Activated CD8-positive, alpha-beta memory T cell treated with anti-CD3 and anti-CD28 coated beads for 36 hours (primary cell): Measurements from ENCODE around the gene FOXO3. TPM values are rescaled to one million over a fixed set of nuclear protein-coding genes. Genes with fewer than 3 reads are reported as not detected.

Experiments used
- CTCF ChIA-PET: fragments of 350-600 bp; sonication (Branson Sonifier 250); formaldehyde crosslinking; loops from one replicate; lab custom pipeline; 2021; ENCODE audit warnings: antibody characterized with exemption; lab: Charles Lee
- POLR2A ChIA-PET: fragments of 350-600 bp; sonication (Branson Sonifier 250); formaldehyde crosslinking; loops from one replicate; lab custom pipeline; 2021; ENCODE audit warnings: antibody characterized with exemption; lab: Charles Lee
- total RNA-seq, 2 experiments: library from RNA; stranded (reverse); gene quantifications; one replicate each; pipeline ENCODE4 v1.2.3, GENCODE V29; 2021

Gene FOXO3
- 10 to 100 TPM; 10.4 to 11.4 TPM for total RNA-seq

GRCh38 chr6:108560463-108561308 lies at the start of gene FOXO3:
Gene FOXO3 (plus strand): TSS chr6:108560917. CDS start chr6:108561209, 292 bp downstream.
- ChIA-PET POLR2A (interaction anchor here (1.0 to 1.4 kb wide), 4 partner anchors 7 to 322 kb away, joined by 4 to 5 read pairs (median 4); no protein-coding TSS in a partner anchor), CTCF (interaction anchor here (1.2 to 1.3 kb wide), 2 partner anchors 223 to 322 kb away, joined by 3 to 4 read pairs; no protein-coding TSS in a partner anchor)

- CTCF ChIA-PET, result no interaction called here
- POLR2A ChIA-PET, result interaction anchor here (0.6 kb wide), 3 partner anchors 224 to 399 kb away, joined by 3 to 5 read pairs (median 3); partner anchors contain the start of gene AFG1L
These were observed 41.8 kb upstream of the FOXO3 start for GRCh38 chr6:108518714-108519576.

DNA sequence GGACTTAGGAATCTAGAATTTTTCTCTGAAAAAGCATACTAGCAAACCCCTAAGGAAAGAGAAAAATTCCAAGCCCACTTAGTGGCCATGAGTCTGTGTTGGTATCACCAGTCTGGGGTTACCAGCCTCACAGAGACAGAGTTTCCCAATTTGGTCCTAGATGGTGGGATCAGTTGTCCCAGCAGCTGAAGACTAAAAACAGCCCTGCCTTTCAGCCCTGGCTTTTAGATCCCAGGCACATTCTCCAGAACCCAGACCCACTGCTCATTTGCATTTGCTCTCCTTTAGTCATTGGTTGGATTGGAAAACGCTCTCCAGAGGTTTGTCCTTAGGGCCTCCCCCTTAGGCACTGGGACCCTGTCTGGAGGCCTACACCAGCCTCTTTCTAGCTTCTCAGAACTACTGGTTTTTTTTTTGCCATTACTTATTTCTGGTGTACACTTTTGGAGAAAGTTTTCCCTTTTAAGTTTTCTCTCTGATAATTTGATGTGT lies 39.1 kb upstream of the FOXO3 start:
- ChIA-PET POLR2A (no interaction called here), CTCF (interaction anchor here (1.1 kb wide), 1 partner anchor 10 kb away, joined by 3 read pairs; no protein-coding TSS in a partner anchor)

DNA sequence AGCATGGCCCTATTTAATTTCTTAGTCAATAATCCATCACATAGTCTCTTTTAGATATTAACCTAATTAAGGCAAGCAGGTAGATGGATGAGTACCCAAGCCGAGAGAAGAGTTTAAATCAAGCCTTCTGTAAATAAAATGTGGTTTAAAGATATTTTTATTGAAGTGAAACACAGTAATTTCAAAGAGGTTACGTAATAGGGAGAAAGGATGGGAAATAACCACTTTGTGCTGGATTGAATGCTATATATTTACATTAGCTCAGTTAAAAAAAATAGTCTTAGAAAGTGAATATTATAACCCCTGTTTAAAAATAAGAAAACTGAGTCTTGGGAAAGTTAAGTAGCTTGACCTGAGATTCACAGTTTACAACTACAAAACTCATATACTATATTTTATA lies 37.0 kb upstream of the FOXO3 start:
- ChIA-PET POLR2A (no interaction called here), CTCF (interaction anchor here (1.0 to 1.2 kb wide), 2 partner anchors 11 to 32 kb away, joined by 3 read pairs; no protein-coding TSS in a partner anchor)

- ChIA-PET POLR2A (interaction anchor here (0.6 kb wide), 1 partner anchor 620 kb away, joined by 3 read pairs; no protein-coding TSS in a partner anchor), CTCF (interaction anchor here (1.2 kb wide), 1 partner anchor 10 kb away, joined by 3 read pairs; no protein-coding TSS in a partner anchor)
These were observed 36.0 kb upstream of the FOXO3 start for GRCh38 chr6:108524528-108525248.

- CTCF ChIA-PET, result no interaction called here
These were observed 34.0 kb upstream of the FOXO3 start for GRCh38 chr6:108526739-108527174.

DNA sequence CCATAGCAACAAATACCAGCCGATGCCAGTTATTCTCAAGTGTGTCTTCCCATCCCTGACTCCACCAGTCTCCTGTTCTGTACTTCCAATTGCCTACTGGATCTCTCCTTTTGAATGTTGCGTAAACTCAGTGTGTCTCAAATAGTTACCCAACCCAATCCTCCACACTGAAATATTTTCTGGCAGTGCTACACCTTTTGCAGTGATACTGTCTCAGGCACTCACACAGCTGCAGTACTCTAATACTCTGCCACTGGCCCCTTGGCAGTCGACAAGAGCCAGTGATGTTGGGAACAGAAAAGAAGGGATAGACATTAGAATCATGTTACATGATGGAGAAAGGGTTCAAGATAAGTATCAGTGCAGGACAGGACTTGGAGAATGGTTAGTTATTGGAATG lies 31.8 kb upstream of the FOXO3 start:
- POLR2A ChIA-PET, result no interaction called here

More at GRCh38 chr6:108526739-108527174, 34.0 kb upstream of the FOXO3 start:
- POLR2A ChIA-PET, result no interaction called here

GRCh38 chr6:108531332-108531731 lies 29.4 kb upstream of the FOXO3 start:
- ChIA-PET POLR2A (no interaction called here), CTCF (no interaction called here)

More for the DNA sequence above, 31.8 kb upstream of the FOXO3 start:
- CTCF ChIA-PET, result no interaction called here

GRCh38 chr6:108535114-108535742 lies 25.5 kb upstream of the FOXO3 start:
- POLR2A ChIA-PET, result no interaction called here
- CTCF ChIA-PET, result interaction anchor here (1.0 kb wide), 1 partner anchor 11 kb away, joined by 3 read pairs; no protein-coding TSS in a partner anchor

DNA sequence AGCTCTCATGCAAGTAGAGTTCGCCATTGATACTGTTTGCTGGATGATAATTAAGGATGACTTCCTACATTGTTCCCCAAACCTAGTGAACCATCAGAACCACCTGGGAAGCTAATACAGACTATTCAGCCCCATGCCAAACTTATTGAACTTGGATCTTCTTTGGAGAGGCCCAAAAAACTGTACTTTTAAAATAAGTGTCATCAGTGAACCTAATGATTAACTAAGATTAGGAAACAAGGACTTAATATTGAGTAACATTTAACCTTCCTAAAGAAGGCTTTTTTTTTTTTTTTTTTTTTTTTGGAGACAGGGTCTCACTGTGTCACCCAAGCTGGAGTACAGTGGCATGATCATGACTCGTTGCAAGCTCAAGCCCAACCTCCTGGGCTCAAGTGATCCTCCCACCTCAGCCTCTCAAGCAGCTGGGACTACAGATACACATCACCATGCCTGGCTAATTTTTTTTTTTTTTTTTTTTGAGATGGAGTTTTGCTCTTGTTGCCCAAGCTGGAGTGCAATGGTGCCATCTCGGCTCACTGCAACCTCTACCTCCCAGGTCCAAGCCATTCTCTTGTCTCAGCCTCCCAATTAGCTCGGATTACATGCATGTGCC lies 24.7 kb upstream of the FOXO3 start:
- CTCF ChIA-PET, result interaction anchor here (0.7 kb wide), 1 partner anchor 343 kb away, joined by 3 read pairs; no protein-coding TSS in a partner anchor
- POLR2A ChIA-PET, result interaction anchor here (0.7 kb wide), 1 partner anchor 385 kb away, joined by 4 read pairs; no protein-coding TSS in a partner anchor

DNA sequence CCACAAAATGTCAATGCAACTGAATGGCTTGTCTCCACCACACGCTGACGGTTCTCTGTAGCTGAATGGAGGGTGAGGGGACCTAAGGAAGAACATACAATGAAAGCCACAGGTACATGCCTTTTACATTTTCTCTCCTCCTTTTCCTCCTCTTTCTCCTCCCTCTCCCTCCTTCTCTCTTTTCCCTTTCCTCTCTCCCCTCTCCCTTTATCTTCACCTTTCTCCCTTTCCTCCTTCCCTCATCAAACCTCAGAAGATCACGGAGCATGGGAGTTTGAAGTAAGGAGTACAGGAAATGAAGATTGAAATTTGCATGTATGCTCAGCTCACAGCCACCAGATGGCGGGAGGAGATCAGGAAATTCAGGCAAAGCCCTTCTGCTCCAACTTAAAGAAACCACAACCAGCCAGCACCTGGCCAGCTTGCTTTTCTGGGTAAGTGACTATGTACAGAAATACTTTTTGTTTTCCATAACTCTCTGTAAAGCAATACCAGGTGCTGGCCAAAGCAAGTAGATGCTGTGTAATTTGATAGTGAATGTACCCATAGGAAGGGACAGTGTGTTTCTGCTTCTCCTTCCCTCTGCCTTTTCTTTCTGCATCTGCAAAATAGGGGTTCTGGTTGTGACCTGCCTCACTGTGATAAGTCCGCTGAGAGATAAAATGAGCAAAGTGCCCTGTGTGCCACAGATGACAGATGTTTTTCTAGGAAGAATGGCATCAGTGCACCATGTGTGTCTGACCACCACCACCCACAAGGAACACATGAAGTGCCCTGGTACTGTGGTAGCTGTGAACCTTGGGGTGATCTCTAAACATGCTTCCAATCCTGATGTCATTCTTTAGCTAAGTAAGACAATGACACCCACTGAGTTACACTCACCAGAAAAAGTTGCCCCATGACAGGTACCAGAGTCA lies 18.6 kb upstream of the FOXO3 start:
- POLR2A ChIA-PET, result interaction anchor here (0.5 kb wide), 1 partner anchor 297 kb away, joined by 3 read pairs; no protein-coding TSS in a partner anchor

GRCh38 chr6:108543175-108543940 lies 17.4 kb upstream of the FOXO3 start:
- CTCF ChIA-PET, result interaction anchor here (1.2 to 2.2 kb wide), 2 partner anchors 13 to 528 kb away, joined by 4 to 11 read pairs; no protein-coding TSS in a partner anchor
- POLR2A ChIA-PET, result no interaction called here

More for the DNA sequence above, 18.6 kb upstream of the FOXO3 start:
- CTCF ChIA-PET, result interaction anchor here (0.8 to 2.2 kb wide), 9 partner anchors 9 to 530 kb away, joined by 3 to 11 read pairs (median 4); no protein-coding TSS in a partner anchor

DNA sequence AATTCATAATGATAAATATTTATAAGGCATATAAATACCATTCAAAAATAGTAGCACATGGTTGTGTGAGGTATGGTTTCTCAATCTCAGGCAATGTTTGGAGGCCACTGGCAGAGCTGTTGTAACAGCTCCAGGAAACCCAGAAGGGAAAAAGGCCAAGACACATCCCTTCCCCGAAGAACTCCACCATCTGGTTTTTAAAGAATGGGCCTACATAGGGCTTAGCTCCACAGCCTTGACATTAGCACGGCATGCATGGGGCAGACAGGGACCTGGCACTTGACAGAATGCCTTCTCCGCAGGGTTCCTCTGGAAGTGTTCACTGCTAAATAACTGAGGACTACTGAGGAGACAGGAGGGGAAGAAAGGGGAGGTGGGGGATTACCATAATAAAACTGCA lies 16.1 kb upstream of the FOXO3 start:
- POLR2A ChIA-PET, result no interaction called here
- CTCF ChIA-PET, result no interaction called here

DNA sequence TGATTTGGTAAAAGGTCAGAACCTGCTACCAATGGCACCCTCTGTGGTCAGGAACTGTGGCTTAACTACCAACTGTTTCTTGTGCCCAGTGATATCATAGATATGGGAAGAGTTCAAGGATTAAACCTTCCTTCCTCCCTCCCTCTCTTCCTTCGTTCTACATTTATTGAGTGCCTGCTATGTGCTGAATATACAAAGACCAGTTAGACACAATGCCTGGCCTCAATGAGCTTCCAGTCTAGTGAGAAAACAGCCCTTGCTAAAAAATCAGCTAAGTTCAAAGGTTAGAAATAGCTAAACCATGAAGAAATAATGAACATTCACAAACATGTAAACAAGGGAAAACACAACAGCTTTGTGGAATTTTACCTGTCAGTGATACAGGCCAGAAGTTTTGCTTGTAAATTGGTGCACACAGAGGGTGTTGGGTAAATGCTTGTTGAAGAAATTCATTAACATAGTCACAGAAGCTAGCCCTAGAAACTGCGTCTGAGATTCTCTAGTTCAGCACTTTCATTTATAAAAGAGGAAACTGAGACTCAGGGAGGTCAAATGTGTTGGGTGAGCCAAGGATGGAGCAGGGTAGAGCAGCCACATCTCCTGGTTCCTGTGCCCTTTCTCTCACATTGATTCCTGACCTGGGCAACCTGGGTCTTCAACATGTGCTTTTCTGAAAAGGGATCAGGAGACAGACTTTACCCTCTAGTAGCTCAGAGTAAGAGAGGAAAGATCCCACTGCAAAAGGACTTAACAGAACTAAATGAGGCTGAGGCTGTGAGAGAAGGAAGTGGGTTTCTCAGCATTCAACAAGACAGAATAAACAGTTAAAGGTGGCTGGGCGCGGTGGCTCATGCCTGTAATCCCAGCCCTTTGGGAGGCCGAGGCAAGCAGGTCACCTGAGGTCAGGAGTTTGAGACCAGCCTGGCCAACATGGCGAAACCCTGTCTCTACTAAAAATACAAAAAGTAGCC lies 14.4 kb upstream of the FOXO3 start:
- POLR2A ChIA-PET, result no interaction called here
- CTCF ChIA-PET, result interaction anchor here (1.7 kb wide), 1 partner anchor 10 kb away, joined by 5 read pairs; no protein-coding TSS in a partner anchor
